Spleen (tissue), 11 donors: ENCODE results near the gene SLIT3. TPM values are rescaled to one million over a fixed set of nuclear protein-coding genes. Genes with fewer than 3 reads are reported as not detected.

Experiments
- DNase-seq: peaks from one replicate; pipeline ENCODE4 v3.0.0-alpha.2; 2020
- H3K27ac ChIP-seq, 8 donors: fragments of 200-600 bp; sonication (generic) in 7 of 8; 1 replicate in 4 of 8; 2 replicates in 4 of 8; pipeline versions ENCODE4 v1.5.0 to v1.8.0; 2016 to 2021; ENCODE audit warnings: inconsistent platforms in 4 of 8, mild to moderate bottlenecking in 4 of 8, moderate library complexity in 1 of 8
- H3K27me3 ChIP-seq, 7 donors: fragments of 200-600 bp; sonication (generic) in 6 of 7; replicated peaks in 1 of 7; 1 replicate in 4 of 7; 2 replicates in 3 of 7; pipeline versions ENCODE4 v1.5.0 to v1.8.0; 2016 to 2021; ENCODE audit warnings: inconsistent platforms in 3 of 7, mild to moderate bottlenecking in 1 of 7
- H3K36me3 ChIP-seq, 6 donors: fragments of 200-600 bp; sonication (generic) in 5 of 6; 1 replicate in 4 of 6; 2 replicates in 2 of 6; pipeline versions ENCODE4 v1.5.0 to v1.8.0; 2016 to 2021; ENCODE audit warnings: inconsistent platforms in 2 of 6
- H3K4me1 ChIP-seq, 6 donors: fragments of 200-600 bp; sonication (generic) in 5 of 6; 1 replicate in 3 of 6; 2 replicates in 3 of 6; pipeline versions ENCODE4 v1.5.0 to v1.8.0; 2016 to 2021; ENCODE audit warnings: inconsistent platforms in 3 of 6
- H3K4me3 ChIP-seq, 8 donors: fragments of 200-600 bp; sonication (generic) in 7 of 8; 1 replicate in 4 of 8; 2 replicates in 4 of 8; pipeline versions ENCODE4 v1.5.0 to v1.8.0; 2016 to 2021; ENCODE audit warnings: inconsistent platforms in 4 of 8, mild to moderate bottlenecking in 4 of 8, moderate library complexity in 2 of 8
- H3K9me3 ChIP-seq, 8 donors: fragments of 200-600 bp; sonication (generic) in 7 of 8; 1 replicate in 4 of 8; 2 replicates in 4 of 8; pipeline versions ENCODE4 v1.5.0 to v1.8.0; 2016 to 2021; ENCODE audit warnings: inconsistent platforms in 4 of 8
- POLR2A ChIP-seq, 3 donors: fragments of 450-650 bp; IDR thresholded peaks; one replicate each; pipeline ENCODE4 v1.5.1; 2017; ENCODE audit warnings: antibody characterized with exemption in 3 of 3, mild to moderate bottlenecking in 1 of 3
- POLR2AphosphoS5 ChIP-seq, 3 donors: sonication (generic); formaldehyde crosslinking; IDR thresholded peaks; one replicate each; pipeline ENCODE4 v1.5.1; 2017; ENCODE audit warnings: antibody characterized with exemption in 3 of 3
- WGBS, 5 donors: extraction: QIAGEN DNeasy Blood & Tissue Kit in 3 of 5; methylation state at CpG; one replicate each; pipeline versions ENCODE4 v1.1.5 to v1.1.7; 2013 to 2018; 5-methylcytosine and 5-hydroxymethylcytosine counted together
- intact Hi-C: fragments of 100-400 bp; cut with DNase I; formaldehyde crosslinking; loops from one replicate; pipeline ENCODE4 v1.15.0; 2023; ENCODE audit warnings: low total_unique reads
- polyA plus RNA-seq, 3 donors: library from polyadenylated mRNA; stranded (reverse); fragments of 200-250 nt; gene quantifications; one replicate each; pipeline ENCODE4 v1.2.1, GENCODE V29; 2013
- total RNA-seq, 7 donors: library from RNA; depleted of rRNA in 3 of 7; stranded (reverse); fragments of >200 nt in 3 of 7; fragmentation: NEBNext Ultra II Directional in 4 of 7; extraction: Animal tissue kit (Norgen Biotek cat#: 25700) in 4 of 7; gene quantifications; one replicate each; pipeline versions ENCODE4 v1.1.0 to v1.2.1, GENCODE V29; 2016 to 2021
- TF ChIP-seq, protein P1 (sequence below), 11 experiments: fragments of 200-600 bp in 7 of 11; fragments of 450-650 bp in 4 of 11; sonication (generic) in 4 of 11; IDR thresholded peaks in 8 of 11; conservative IDR thresholded peaks in 3 of 11; 1 replicate in 7 of 11; 2 replicates in 4 of 11; pipeline versions ENCODE4 v1.4.0 to v1.8.0; 2016 to 2021; ENCODE audit warnings: antibody characterized with exemption in 11 of 11, inconsistent platforms in 4 of 11, mild to moderate bottlenecking in 1 of 11
- donor health status: healthy with polysubstance abuse.
- donor health status: DM: no; HTN: no; CAD: no; lungs with moderate emphysema.
- donor health status: DM: no; HTN: no; CAD: no.
- donor health status: Bipolar disorder and iron deficiency.
- donor health status: healthy.
- donor health status: DM: no; HTN: no; CAD: no.
- donor health status: DM: yes; HTN: yes; CAD: no.

The SLIT3 gene
- total and polyA plus RNA-seq, 10 donors: 0.33 to 54.0 (median 13.2) TPM

DNA sequence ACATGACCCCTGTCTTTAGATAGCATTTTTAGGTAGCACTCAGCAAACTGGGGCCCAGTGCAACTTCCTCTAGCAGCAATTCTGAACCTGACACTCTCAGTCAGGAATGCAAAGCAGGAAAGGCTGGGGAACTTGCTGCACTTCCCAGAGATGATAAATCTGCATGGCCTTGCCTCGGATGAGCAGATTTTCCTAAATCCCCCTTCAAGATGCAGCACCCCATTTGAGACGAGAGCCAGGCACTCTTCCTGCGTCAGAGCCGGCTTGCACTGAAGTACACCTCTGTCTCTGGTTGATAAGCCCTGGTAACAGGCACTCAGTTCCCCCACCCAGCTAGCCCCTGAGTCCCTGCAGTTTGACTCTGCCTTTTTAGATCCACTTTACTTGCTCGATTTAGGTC is 425.1 kb downstream of the SLIT3 start:
- Histone ChIP-seq H3K4me1 (peaks cover 0 to 33% (median 16%) of the 10 kb centered on the region in 6 donors), H3K4me3 (no peak overlapping the region), H3K27me3 (peaks cover 0 to 31% (median 0%) of the 10 kb centered on the region in 7 donors), H3K36me3 (no peaks in the 10 kb centered on the region), H3K9me3 (no peaks in the 10 kb centered on the region), H3K27ac (no peak overlapping the region)
- DNase-seq: no peak
- TF ChIP-seq, protein P1, sequence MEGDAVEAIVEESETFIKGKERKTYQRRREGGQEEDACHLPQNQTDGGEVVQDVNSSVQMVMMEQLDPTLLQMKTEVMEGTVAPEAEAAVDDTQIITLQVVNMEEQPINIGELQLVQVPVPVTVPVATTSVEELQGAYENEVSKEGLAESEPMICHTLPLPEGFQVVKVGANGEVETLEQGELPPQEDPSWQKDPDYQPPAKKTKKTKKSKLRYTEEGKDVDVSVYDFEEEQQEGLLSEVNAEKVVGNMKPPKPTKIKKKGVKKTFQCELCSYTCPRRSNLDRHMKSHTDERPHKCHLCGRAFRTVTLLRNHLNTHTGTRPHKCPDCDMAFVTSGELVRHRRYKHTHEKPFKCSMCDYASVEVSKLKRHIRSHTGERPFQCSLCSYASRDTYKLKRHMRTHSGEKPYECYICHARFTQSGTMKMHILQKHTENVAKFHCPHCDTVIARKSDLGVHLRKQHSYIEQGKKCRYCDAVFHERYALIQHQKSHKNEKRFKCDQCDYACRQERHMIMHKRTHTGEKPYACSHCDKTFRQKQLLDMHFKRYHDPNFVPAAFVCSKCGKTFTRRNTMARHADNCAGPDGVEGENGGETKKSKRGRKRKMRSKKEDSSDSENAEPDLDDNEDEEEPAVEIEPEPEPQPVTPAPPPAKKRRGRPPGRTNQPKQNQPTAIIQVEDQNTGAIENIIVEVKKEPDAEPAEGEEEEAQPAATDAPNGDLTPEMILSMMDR (IDR thresholded peaks at IDR 0.05 in 8 of 11, conservative IDR thresholded peaks at IDR 0.05 in 3 of 11): no peak
- no peak for TF ChIP-seq POLR2A (IDR thresholded peaks at IDR 0.05)
- TF ChIP-seq POLR2AphosphoS5 (IDR thresholded peaks at IDR 0.05): no peak
- WGBS, 5 donors: 27 to 48% (median 42%) methylated on average over 5 of the region's 5 CpGs
- intact Hi-C loops: no loop called here

DNA sequence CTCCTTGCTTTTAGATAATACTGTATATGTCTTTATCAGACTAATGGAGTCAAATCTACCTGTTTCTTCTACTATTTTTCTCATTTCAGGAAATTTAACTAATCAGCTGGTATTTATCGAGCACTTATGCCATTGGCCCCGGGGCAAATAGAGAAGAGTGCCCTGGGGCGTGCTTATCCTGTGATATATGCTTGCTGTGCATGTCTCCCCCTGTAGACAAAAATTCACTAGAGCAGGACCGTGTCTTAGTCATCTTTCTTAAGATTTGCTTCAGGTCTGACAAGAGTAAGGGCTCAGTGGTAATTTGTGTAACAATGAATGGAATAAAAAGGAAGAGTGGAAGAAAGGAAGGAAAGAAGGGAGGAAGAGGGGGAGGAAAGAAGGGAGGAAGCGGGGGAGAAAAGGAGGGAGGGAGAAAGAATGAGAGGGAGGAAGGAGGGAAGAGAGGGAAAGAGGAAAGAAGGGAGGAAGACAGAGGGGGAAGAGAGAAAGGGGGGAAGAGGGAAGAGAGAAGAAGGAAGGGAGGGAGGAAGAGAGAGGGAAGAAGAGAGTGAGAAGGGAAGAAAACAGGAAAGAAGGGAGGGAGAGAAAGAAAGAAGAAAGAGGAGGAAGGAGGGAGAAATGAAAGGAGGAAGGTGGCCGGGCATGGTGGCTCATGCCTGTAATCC is 426.1 kb downstream of the SLIT3 start:
- peaks cover 0 to 29% (median 16%) of the 10 kb centered on the region in 6 donors for H3K4me1 ChIP-seq
- intact Hi-C loops: no loop called here
- H3K27ac ChIP-seq: no peak overlapping the region
- H3K27me3 ChIP-seq: peaks cover 0 to 31% (median 0%) of the 10 kb centered on the region in 7 donors
- no peak for DNase-seq
- no peak overlapping the region for H3K4me3 ChIP-seq
- H3K9me3 ChIP-seq: no peaks in the 10 kb centered on the region
- WGBS, 5 donors: 69 to 79% (median 72%) methylated on average over 6 of the region's 6 CpGs
- no peak for TF ChIP-seq POLR2A (IDR thresholded peaks at IDR 0.05)
- no peak for TF ChIP-seq POLR2AphosphoS5 (IDR thresholded peaks at IDR 0.05)
- TF ChIP-seq, protein P1 (IDR thresholded peaks at IDR 0.05 in 8 of 11, conservative IDR thresholded peaks at IDR 0.05 in 3 of 11): no peak
- no peaks in the 10 kb centered on the region for H3K36me3 ChIP-seq

DNA sequence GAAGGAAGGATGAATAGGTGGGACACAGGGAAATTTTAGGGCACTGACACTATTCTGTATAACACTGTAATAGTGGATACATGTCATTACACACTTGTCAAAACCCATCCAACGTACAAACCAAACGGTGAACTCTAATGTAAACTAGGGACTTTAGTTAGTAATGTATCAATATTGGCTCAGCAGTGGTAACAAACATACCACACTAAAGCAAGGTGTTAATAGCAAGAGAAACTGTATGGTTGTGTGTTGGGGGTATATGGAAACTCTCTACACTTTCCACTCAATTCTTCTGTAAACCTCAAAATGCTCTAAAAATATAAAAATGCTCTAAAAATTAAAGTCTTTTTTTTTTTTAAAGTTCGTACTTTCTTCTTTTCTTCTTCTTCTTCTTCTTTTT is 428.7 kb downstream of the SLIT3 start:
- Histone ChIP-seq H3K27me3 (peaks cover 0 to 27% (median 0%) of the 10 kb centered on the region in 7 donors), H3K36me3 (no peaks in the 10 kb centered on the region), H3K4me1 (peaks cover 0 to 13% (median 3%) of the 10 kb centered on the region in 6 donors), H3K9me3 (no peaks in the 10 kb centered on the region), H3K27ac (no peak overlapping the region), H3K4me3 (no peak overlapping the region)
- TF ChIP-seq POLR2A (IDR thresholded peaks at IDR 0.05) (no peak), POLR2AphosphoS5 (IDR thresholded peaks at IDR 0.05) (no peak)
- TF ChIP-seq, protein P1 (IDR thresholded peaks at IDR 0.05 in 8 of 11, conservative IDR thresholded peaks at IDR 0.05 in 3 of 11): no peak
- intact Hi-C loops: no loop called here
- no peak for DNase-seq
- 46 to 73% (median 64%) methylated on average over 3 of the region's 3 CpGs for WGBS, 5 donors

DNA sequence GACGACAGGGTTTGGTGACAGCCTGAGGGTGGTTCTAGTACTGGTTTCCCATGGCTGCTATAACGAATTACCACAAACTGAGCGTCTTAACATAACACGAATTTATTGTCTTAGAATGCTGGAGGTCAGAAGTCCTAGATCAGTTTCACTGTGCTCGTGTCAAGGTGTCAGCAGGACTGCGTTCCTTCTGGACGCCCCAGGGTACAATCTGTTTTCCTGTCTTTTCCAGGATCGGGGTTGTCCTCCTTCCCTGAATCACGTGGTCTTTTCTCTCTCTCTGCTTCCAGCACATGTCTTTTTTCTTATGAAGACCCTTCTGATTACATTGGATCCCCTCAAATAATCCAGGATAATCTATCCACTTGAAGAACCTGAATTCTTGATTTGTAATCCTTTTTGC is 430.0 kb downstream of the SLIT3 start:
- DNase-seq: no peak
- Histone ChIP-seq H3K36me3 (no peaks in the 10 kb centered on the region), H3K27ac (no peak overlapping the region), H3K27me3 (peaks cover 0 to 20% (median 0%) of the 10 kb centered on the region in 7 donors), H3K4me1 (peaks cover 0 to 6% (median 2%) of the 10 kb centered on the region in 6 donors), H3K9me3 (no peaks in the 10 kb centered on the region), H3K4me3 (no peak overlapping the region)
- TF ChIP-seq POLR2A (IDR thresholded peaks at IDR 0.05) (no peak), POLR2AphosphoS5 (IDR thresholded peaks at IDR 0.05) (no peak)
- TF ChIP-seq, protein P1 (IDR thresholded peaks at IDR 0.05 in 8 of 11, conservative IDR thresholded peaks at IDR 0.05 in 3 of 11): no peak
- intact Hi-C loops: no loop called here
- WGBS, 5 donors: 49 to 70% (median 61%) methylated on average over 9 of the region's 9 CpGs
